HL-60 (cell line): ENCODE measurements around the gene MMP1.

Experiments used
- POLR2AphosphoS5 ChIP-seq: IDR thresholded peaks from 2 replicates; pipeline ENCODE4 v1.6.1; 2012; ENCODE audit warnings: low read depth
- TF ChIP-seq, protein P1 (sequence below): IDR thresholded peaks from one replicate; pipeline ENCODE4 v1.5.1; 2011; ENCODE audit warnings: low read length, control low read depth, inconsistent platforms; ENCODE audit not compliant: insufficient read depth

DNA sequence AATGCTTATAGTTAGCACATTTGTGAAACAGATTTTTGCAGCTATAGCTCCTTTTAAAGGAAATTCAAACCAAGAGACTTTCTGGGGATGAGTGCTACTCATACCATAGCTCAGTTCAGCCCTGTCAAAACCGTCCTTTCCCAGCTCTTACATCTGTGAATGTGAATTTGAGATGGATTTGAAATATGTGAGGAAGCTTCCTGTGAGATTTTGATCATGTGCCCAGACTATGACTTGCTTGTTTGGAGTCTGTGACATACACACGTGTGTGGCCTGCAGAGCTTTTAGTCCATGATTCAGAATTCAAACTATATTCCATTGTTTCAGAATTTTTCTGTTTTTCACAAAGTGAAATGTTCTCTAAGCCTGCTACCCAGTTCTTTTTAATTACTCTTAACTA is 4.4 kb upstream of the MMP1 start:
- TF ChIP-seq, protein P1, sequence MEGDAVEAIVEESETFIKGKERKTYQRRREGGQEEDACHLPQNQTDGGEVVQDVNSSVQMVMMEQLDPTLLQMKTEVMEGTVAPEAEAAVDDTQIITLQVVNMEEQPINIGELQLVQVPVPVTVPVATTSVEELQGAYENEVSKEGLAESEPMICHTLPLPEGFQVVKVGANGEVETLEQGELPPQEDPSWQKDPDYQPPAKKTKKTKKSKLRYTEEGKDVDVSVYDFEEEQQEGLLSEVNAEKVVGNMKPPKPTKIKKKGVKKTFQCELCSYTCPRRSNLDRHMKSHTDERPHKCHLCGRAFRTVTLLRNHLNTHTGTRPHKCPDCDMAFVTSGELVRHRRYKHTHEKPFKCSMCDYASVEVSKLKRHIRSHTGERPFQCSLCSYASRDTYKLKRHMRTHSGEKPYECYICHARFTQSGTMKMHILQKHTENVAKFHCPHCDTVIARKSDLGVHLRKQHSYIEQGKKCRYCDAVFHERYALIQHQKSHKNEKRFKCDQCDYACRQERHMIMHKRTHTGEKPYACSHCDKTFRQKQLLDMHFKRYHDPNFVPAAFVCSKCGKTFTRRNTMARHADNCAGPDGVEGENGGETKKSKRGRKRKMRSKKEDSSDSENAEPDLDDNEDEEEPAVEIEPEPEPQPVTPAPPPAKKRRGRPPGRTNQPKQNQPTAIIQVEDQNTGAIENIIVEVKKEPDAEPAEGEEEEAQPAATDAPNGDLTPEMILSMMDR, result no peak
- TF ChIP-seq POLR2AphosphoS5, result no peak
